Kasumi-1 (cell line): ENCODE measurements around the gene KCNQ1OT1.

Experiments
- DNase-seq, 2 experiments: peaks; one replicate each; lab custom pipeline; 2025; lab: John Stamatoyannopoulos, UW

Gene KCNQ1OT1

DNA sequence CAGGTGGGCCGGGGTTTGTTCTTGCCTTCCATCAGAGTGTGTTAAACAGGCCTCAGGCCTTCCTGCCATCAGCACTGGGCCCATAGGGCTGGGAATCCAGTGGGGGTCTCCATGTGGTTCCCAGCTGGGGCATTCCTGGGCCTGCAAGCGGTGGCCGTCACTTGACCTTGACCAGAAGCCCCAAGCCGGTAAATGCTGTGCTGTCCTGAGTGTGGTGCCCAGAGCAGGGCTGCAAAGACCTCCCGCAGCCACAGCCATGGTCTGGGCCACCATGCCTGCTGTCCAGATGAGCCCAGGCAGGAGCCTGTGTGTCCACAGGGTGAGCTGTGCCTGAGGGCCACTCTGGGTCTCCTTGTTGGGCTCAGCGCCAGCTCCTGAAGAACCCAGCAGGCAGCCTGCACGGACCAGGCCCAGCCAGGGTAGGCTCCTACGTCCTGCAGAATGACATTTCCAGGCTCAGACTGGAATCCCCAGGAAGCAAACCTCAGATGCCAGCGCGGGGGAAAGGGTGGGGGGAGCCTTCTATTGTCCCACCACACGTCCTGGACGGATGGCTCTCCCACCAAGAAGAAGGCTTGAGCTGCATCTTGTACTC is 117.3 kb downstream of the KCNQ1OT1 start:
- DNase-seq, result no peak

- DNase-seq, result no peak
Observed at GRCh38 chr11:2581931-2582350, 117.9 kb downstream of the KCNQ1OT1 start.

DNA sequence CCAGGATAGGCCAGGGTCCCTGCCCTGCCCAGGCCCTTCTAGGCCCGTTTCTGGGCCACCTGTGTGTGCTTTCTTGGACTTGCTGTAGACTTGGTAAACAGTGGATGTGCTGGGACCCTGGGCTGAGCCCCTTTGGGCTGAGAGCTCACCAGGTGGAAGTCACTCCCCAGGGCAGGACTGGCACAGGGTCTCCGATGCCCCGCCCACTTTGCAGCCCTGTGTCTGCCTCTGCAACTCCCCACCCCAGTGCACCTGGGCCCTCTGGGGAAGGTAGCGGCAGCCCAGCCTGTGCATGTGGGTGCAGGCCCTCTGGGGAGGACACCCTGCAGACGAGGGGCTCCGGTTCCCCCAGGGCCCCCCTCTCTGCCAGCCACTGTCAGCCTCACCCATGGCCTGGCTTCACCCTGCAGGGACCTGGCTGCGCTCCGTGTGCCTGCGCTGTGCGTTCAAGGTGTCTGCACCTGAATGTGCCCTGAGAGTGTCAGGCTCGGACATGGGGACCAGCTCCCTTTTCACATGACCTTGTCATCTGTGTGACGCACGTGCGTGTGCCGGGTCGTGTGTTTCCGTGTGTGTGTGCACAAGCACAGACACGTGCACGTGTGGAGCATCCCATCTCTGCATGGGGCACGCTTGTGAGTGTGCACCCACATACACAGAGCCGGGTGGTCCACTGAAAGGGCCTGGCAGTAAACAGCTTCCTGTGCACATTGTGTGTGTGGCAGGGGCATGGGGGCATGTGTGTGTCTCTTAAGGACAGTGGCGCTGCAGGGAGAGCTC is 118.5 kb downstream of the KCNQ1OT1 start:
- no peak for DNase-seq

GRCh38 chr11:2580571-2581001 is 119.2 kb downstream of the KCNQ1OT1 start:
- DNase-seq, result no peak

DNA sequence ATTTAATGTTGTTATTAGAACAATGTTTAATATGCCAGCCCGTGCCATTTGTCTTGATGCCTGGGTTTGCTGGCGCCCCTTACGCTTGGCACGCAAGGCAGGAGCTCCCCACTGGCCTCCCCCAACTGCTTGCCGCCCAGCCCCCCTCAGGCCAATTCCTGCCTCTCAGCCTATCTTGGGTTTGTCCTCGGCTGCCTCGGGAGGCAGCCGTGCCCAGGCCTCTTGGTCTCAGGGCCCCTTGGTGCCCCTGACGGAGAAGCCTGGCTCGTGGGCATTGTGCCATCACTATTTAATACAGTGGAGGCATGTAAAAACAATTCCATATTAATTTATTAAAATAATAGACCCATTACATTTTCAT is 119.8 kb downstream of the KCNQ1OT1 start:
- DNase-seq, result no peak

GRCh38 chr11:2579315-2580060 is 120.3 kb downstream of the KCNQ1OT1 start:
- no peak for DNase-seq

DNA sequence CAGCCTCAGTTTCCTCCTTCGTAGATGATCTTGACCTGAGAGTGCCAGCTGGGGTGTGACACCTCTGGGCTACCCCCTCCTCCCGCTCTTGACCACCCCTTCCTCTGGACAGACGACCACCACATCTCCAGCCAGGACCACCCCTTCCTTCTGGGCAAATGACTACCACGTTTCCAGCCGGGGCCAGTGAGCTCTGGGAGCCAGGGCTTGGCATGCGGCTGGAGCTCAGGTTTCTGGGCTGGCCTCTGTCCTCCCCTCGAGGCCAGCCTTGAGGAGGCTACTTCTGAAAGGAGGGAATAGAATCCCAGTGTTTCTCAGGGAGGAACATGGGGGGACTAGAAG is 120.9 kb downstream of the KCNQ1OT1 start:
- DNase-seq, result no peak

- DNase-seq, result no peak
Observed at GRCh38 chr11:2577991-2578928, 121.5 kb downstream of the KCNQ1OT1 start.

- DNase-seq, result no peak
Observed at GRCh38 chr11:2577031-2577990, 122.5 kb downstream of the KCNQ1OT1 start.

DNA sequence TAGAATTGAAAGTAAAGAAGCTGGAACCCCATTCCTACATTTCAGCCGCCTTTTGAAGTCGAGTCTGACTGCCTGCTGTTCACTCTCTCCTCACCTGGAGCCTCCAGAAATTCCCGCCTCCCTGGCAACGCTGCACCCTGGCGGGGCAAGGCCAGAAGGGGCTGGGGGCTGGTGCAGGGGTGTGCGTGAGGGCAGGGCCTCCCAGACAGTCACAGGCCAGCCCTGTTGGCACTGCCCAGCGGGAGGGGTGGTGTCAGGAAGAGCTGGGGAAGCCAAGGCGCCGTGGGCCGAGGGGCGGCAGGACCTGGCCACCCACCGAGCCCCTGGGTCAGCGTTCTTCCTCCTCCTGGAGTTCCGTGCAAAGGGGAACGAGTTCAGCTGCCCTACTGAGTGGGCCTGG is 123.2 kb downstream of the KCNQ1OT1 start:
- DNase-seq, result no peak

GRCh38 chr11:2576111-2576510 is 123.7 kb downstream of the KCNQ1OT1 start:
- DNase-seq, result no peak

DNA sequence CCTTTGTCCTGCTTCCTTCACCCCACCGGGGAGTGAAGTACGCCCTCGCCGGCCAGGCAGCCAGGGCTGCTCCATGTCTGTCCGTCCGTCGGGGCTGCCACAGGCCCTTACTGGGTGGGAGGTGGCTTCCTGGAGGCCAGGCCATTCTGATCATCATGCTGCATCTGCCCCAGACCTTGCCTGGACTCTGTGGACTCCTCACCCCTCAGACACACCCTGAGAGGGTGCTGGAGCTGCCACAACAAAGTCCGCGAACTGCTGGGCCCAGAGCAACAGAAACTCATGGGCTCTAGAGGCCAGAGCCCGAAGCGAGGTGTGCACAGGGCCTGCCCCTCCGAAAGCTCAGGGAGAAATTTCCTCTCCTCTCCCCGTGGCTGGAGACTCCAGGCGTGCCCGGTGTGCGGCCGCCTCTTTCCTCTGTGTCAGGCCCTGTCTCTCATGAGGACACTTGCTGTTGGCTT is 124.2 kb downstream of the KCNQ1OT1 start:
- DNase-seq, result no peak

DNA sequence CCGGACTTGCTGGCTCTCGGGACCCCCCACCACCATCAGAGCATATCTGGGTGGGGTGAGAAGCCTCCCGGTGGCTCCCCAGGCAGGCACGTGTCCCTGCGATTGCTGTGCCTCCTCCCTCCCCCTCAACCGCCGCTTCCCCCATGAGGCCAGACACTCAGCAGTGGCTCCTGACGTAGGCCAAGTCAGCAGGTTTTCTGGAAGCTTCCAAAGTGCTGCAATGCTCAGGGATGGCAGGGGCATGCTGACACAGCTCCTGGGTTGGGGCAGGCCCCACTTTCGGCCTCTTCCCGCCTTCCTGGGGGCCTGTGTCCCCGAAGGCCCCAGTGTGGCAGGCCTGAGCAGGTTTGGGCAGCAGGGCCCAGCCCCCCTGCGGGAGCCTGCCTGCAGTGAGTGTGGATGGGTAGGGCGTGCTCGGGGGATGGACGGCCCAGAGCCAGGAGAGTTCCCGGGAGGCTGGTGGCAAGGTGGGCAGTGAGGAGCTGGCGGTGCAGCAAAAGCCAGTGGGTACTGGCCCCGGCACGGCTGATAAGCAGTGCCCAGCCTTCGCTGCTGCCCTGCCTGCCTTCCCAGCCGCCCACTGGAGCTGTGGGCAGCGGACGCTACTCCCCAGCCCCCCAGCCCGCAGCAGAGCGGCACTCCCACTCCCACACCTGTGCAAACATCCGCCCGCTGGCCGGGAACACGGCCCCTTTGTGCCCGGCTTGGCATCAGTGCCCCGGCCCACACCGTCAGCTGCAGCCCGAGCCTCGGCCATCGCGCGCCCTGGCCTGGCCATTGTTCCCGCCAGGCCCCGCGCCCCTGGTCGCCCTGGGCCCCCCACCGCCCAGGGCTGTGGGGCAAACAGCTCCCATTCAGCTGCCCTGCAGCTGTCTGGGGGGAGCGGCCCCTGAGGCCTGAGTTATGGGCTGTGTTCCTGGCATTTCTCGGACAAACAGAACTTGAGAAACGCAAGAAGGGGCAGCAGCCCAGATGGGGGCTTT is 125.0 kb downstream of the KCNQ1OT1 start:
- no peak for DNase-seq

DNA sequence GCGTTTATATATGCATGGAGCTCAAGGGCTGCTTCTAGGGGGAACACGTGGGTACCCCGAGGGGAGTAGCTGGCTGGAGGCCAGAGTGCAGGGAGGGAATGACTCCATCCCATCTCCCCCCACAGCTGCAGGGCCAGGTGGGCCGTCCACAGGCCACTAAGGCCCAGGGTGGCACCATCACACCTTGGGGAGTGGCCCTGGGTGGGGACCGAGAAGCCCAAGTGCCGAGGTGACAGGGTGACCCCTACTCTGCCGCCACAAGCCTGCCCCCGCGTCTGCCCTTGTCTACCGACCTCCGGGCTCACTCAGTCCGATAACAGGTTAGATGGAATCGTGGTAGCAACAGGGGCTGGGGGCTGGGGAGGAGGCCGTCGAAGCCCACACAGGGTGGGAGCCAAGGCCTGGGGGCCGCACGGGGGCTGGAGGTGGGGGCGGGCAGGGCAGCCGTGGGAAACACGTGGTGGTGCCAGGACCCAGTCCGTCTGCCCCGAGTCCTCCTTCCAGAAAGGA is 125.7 kb downstream of the KCNQ1OT1 start:
- no peak for DNase-seq

- DNase-seq, result no peak
Observed at GRCh38 chr11:2573240-2574042, 126.4 kb downstream of the KCNQ1OT1 start.

- no peak for DNase-seq
Observed at GRCh38 chr11:2572491-2573239, 127.1 kb downstream of the KCNQ1OT1 start.

GRCh38 chr11:2571598-2572281 is 128.1 kb downstream of the KCNQ1OT1 start:
- DNase-seq, result no peak
